Measurements from ENCODE around the gene REC114. TPM values are rescaled to one million over a fixed set of nuclear protein-coding genes. Genes with fewer than 3 reads are reported as not detected.

Gene REC114
- total and polyA plus RNA-seq, 9 of the 15 experiments (the other 6 are each of a cell fraction or from before 2014, with no cell fraction given), result 0.07 to 0.24 TPM; not detected in 7

DNA sequence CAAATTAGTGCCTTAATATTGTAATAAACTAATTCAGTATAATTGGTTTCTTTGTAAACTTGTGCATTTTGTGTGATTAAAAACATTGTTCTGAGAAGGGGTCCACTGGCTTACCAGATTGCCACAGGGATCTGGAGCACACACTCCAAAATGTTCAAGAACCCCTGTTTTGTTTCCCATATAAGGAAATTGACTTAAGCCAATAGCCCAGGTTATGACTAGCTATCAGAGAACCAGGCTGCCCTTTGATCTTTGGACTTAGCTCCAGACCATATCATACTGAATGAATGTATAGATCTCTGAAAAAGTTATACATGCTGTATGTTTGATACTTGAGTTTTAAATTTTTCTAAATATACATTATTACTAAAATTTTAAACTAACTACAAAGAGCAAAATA lies 98.5 kb downstream of the REC114 start:
- no peak overlapping the region for H3K4me3 ChIP-seq
- H3K36me3 ChIP-seq (ENCODE audit: control insufficient read depth, insufficient read depth, low read length), result no peaks in the 10 kb centered on the region
- no peak overlapping the region for H3K9ac ChIP-seq (ENCODE audit: insufficient read depth in 1 of 2, low read depth in 2 of 2, low read length in 2 of 2)
- H3K27ac ChIP-seq (ENCODE audit: extremely low read depth, low read depth, low read length), result no peak overlapping the region
- FAIRE-seq (no peak), ATAC-seq (no peak), DNase-seq (ENCODE audit: extremely low read depth in 1 of 4, low spot score in 3 of 4) (no peak)
- POLR2A ChIA-PET, result interaction anchor here (1.6 kb wide), 1 partner anchor 14 kb away, joined by 4 read pairs; no protein-coding TSS in a partner anchor
- peaks cover 0 to 6% of the 10 kb centered on the region in 2 experiments; a peak in 2 of 5 replicates for H3K27me3 ChIP-seq (ENCODE audit: control insufficient read depth in 2 of 2, insufficient read depth in 2 of 2, low read length in 2 of 2)
- CTCF ChIA-PET (ENCODE audit: low intra/inter-chr PET ratio), result no interaction called here
- no peak overlapping the region for H3K4me2 ChIP-seq (ENCODE audit: insufficient read depth, low read length)
- BruUV-seq (replicated peaks), result no TSS peak
- no peaks in the 10 kb centered on the region for H3K9me1 ChIP-seq (ENCODE audit: control insufficient read depth, insufficient read depth, low read length)
- TF ChIP-seq TEAD4 (IDR thresholded peaks at IDR 0.05; ENCODE audit: low read length) (no peak), TEAD4 (CRISPR knock-in tag; IDR thresholded peaks at IDR 0.05; ENCODE audit: borderline replicate concordance) (no peak), TCF3 (CRISPR knock-in tag; IDR thresholded peaks at IDR 0.05) (no peak), ZNF41 (CRISPR knock-in tag; conservative IDR thresholded peaks at IDR 0.05) (no peak), ZNF324 (CRISPR knock-in tag; IDR thresholded peaks at IDR 0.05) (no peak), PCBP1 (IDR thresholded peaks at IDR 0.05; ENCODE audit: low read depth, low read length, poor library complexity, severe bottlenecking) (no peak), BACH1 (tag; IDR thresholded peaks at IDR 0.05) (no peak)
- TF ChIP-seq, protein P1, sequence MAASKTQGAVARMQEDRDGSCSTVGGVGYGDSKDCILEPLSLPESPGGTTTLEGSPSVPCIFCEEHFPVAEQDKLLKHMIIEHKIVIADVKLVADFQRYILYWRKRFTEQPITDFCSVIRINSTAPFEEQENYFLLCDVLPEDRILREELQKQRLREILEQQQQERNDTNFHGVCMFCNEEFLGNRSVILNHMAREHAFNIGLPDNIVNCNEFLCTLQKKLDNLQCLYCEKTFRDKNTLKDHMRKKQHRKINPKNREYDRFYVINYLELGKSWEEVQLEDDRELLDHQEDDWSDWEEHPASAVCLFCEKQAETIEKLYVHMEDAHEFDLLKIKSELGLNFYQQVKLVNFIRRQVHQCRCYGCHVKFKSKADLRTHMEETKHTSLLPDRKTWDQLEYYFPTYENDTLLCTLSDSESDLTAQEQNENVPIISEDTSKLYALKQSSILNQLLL (CRISPR knock-in tag; IDR thresholded peaks at IDR 0.05; ENCODE audit: borderline replicate concordance), result no peak
- no peaks in the 10 kb centered on the region for H3K9me3 ChIP-seq (replicated peaks; ENCODE audit: control insufficient read depth, insufficient read depth, low read depth, low read length)
- H4K20me1 ChIP-seq (replicated peaks; ENCODE audit: control insufficient read depth, insufficient read depth, low read length), result no peaks in the 10 kb centered on the region
- intact Hi-C loops (cut with micrococcal nuclease), result no loop called here
- no peaks in the 10 kb centered on the region for H3K79me2 ChIP-seq (ENCODE audit: control insufficient read depth, insufficient read depth, low read length)
- in situ Hi-C loops (cut with MboI), result loop anchor here (10.0 kb wide), 1 partner anchor 237 kb away; no protein-coding TSS in a partner anchor
- H2AFZ ChIP-seq (ENCODE audit: low read depth, low read length), result no peak overlapping the region
- H3K4me1 ChIP-seq (replicated peaks in 1 of 2; ENCODE audit: control insufficient read depth in 2 of 2, insufficient read depth in 2 of 2, low read length in 2 of 2), result no peaks in the 10 kb centered on the region

Data from K562 (cell line).